ENCODE results near the gene ADGRG3. TPM values are rescaled to one million over a fixed set of nuclear protein-coding genes. Genes with fewer than 3 reads are reported as not detected.

ADGRG3 gene
- total and polyA plus RNA-seq, 10 of the 15 experiments (the other 5 are each of a cell fraction or from before 2014, with no cell fraction given): 0.10 to 0.11 (median 0.10) TPM; not detected in 7

DNA sequence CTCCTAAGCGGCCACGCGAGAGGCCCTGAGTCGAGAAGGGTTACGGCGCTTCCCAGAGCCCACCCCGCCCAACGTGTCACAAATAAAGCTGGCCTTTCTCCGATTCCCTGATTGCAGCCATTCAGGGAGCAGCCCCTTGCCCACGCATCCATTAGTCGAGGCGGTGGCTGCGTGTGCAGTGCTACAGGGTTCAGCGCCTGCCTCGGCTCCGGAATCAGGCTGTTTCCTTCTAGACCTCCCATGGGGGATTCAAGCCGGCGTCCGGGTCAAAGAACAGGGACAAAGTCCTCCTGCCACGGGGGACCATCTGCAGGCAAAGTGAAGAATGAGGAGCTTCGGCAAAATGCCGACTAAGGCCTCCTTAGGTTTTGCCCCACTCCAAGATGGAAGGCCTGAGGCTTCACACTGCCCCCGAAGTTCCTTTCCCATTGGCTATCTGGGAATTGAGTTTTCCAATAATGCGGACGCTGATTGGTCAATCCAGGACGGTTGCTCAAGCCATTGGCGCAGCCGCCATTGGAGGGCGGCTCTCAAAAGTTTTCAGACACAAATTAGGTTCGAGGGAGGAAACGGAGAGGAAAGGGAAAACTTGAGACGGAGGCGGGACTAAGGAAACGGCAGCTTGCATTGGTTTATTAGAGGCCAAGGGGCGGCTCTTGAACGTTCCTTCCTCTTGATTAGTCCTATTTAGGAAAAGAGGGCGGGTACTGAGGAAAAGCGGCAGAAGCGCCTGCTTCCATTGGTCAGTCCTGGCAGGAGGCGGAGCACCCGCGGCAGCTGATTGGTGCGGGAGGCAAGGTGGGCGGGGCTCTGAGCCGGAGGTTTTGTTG, 67.0 kb downstream of the ADGRG3 start (continued):
- TF ChIP-seq STAT1 (conservative IDR thresholded peaks at IDR 0.05) (0 out of 2 replicates have a peak, but pooled peaks have one; percentile 41), GABPA (IDR thresholded peaks at IDR 0.05; ENCODE audit: low read depth) (peak; percentile 88), SIX5 (IDR thresholded peaks at IDR 0.05; ENCODE audit: low read depth, low read length, severe bottlenecking) (peak; percentile 85), HDAC2 (IDR thresholded peaks at IDR 0.05) (no peak), YY1 (IDR thresholded peaks at IDR 0.05; ENCODE audit: low read depth, low read length) (peak; percentile 99), CBFB (IDR thresholded peaks at IDR 0.05; ENCODE audit: low read depth) (no peak; the same call in 1 of the 2 replicates), SREBF1 (IDR thresholded peaks at IDR 0.05; ENCODE audit: low read length) (no peak), RUNX3 (IDR thresholded peaks at IDR 0.05; ENCODE audit: low read length) (peak; percentile 52; the same call in 1 of the 2 replicates), NFXL1 (IDR thresholded peaks at IDR 0.05; ENCODE audit: borderline replicate concordance) (no peak), NR2C1 (IDR thresholded peaks at IDR 0.05) (peak; percentile 96), CBX3 (IDR thresholded peaks at IDR 0.05; ENCODE audit: borderline replicate concordance, low read depth) (no peak), HDAC6 (IDR thresholded peaks at IDR 0.05; ENCODE audit: unreplicated experiment) (no peak), BCL11A (IDR thresholded peaks at IDR 0.05; ENCODE audit: low read depth, low read length) (no peak), SMAD5 (IDR thresholded peaks at IDR 0.05; ENCODE audit: low read depth) (peak; percentile 39; the same call in 1 of the 2 replicates), SREBF2 (IDR thresholded peaks at IDR 0.05; ENCODE audit: low read length) (no peak)
- TF ChIP-seq, protein P1, sequence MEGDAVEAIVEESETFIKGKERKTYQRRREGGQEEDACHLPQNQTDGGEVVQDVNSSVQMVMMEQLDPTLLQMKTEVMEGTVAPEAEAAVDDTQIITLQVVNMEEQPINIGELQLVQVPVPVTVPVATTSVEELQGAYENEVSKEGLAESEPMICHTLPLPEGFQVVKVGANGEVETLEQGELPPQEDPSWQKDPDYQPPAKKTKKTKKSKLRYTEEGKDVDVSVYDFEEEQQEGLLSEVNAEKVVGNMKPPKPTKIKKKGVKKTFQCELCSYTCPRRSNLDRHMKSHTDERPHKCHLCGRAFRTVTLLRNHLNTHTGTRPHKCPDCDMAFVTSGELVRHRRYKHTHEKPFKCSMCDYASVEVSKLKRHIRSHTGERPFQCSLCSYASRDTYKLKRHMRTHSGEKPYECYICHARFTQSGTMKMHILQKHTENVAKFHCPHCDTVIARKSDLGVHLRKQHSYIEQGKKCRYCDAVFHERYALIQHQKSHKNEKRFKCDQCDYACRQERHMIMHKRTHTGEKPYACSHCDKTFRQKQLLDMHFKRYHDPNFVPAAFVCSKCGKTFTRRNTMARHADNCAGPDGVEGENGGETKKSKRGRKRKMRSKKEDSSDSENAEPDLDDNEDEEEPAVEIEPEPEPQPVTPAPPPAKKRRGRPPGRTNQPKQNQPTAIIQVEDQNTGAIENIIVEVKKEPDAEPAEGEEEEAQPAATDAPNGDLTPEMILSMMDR (IDR thresholded peaks at IDR 0.05 in 2 of 3, conservative IDR thresholded peaks at IDR 0.05 in 1 of 3; ENCODE audit: control insufficient read depth in 2 of 3, extremely low read depth in 1 of 3, insufficient read depth in 1 of 3, low read depth in 3 of 3, low read length in 3 of 3): no peak
- TF ChIP-seq, protein P2, sequence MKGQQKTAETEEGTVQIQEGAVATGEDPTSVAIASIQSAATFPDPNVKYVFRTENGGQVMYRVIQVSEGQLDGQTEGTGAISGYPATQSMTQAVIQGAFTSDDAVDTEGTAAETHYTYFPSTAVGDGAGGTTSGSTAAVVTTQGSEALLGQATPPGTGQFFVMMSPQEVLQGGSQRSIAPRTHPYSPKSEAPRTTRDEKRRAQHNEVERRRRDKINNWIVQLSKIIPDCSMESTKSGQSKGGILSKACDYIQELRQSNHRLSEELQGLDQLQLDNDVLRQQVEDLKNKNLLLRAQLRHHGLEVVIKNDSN (IDR thresholded peaks at IDR 0.05; ENCODE audit: borderline replicate concordance, extremely low read length, insufficient read depth, low read depth, low read length): no peak
- TF ChIP-seq, protein P3, sequence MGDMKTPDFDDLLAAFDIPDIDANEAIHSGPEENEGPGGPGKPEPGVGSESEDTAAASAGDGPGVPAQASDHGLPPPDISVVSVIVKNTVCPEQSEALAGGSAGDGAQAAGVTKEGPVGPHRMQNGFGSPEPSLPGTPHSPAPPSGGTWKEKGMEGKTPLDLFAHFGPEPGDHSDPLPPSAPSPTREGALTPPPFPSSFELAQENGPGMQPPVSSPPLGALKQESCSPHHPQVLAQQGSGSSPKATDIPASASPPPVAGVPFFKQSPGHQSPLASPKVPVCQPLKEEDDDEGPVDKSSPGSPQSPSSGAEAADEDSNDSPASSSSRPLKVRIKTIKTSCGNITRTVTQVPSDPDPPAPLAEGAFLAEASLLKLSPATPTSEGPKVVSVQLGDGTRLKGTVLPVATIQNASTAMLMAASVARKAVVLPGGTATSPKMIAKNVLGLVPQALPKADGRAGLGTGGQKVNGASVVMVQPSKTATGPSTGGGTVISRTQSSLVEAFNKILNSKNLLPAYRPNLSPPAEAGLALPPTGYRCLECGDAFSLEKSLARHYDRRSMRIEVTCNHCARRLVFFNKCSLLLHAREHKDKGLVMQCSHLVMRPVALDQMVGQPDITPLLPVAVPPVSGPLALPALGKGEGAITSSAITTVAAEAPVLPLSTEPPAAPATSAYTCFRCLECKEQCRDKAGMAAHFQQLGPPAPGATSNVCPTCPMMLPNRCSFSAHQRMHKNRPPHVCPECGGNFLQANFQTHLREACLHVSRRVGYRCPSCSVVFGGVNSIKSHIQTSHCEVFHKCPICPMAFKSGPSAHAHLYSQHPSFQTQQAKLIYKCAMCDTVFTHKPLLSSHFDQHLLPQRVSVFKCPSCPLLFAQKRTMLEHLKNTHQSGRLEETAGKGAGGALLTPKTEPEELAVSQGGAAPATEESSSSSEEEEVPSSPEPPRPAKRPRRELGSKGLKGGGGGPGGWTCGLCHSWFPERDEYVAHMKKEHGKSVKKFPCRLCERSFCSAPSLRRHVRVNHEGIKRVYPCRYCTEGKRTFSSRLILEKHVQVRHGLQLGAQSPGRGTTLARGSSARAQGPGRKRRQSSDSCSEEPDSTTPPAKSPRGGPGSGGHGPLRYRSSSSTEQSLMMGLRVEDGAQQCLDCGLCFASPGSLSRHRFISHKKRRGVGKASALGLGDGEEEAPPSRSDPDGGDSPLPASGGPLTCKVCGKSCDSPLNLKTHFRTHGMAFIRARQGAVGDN (IDR thresholded peaks at IDR 0.05): peak; percentile 45; the same call in 1 of the 2 replicates
- TF ChIP-seq, protein P4, sequence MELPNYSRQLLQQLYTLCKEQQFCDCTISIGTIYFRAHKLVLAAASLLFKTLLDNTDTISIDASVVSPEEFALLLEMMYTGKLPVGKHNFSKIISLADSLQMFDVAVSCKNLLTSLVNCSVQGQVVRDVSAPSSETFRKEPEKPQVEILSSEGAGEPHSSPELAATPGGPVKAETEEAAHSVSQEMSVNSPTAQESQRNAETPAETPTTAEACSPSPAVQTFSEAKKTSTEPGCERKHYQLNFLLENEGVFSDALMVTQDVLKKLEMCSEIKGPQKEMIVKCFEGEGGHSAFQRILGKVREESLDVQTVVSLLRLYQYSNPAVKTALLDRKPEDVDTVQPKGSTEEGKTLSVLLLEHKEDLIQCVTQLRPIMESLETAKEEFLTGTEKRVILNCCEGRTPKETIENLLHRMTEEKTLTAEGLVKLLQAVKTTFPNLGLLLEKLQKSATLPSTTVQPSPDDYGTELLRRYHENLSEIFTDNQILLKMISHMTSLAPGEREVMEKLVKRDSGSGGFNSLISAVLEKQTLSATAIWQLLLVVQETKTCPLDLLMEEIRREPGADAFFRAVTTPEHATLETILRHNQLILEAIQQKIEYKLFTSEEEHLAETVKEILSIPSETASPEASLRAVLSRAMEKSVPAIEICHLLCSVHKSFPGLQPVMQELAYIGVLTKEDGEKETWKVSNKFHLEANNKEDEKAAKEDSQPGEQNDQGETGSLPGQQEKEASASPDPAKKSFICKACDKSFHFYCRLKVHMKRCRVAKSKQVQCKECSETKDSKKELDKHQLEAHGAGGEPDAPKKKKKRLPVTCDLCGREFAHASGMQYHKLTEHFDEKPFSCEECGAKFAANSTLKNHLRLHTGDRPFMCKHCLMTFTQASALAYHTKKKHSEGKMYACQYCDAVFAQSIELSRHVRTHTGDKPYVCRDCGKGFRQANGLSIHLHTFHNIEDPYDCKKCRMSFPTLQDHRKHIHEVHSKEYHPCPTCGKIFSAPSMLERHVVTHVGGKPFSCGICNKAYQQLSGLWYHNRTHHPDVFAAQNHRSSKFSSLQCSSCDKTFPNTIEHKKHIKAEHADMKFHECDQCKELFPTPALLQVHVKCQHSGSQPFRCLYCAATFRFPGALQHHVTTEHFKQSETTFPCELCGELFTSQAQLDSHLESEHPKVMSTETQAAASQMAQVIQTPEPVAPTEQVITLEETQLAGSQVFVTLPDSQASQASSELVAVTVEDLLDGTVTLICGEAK (IDR thresholded peaks at IDR 0.05; ENCODE audit: borderline replicate concordance): peak; percentile 94
